GM12873 (cell line): ENCODE results near the gene ZNF189.

Source experiments
- CTCF ChIP-seq: IDR thresholded peaks from 2 replicates; pipeline ENCODE4 v1.5.1; 2012; ENCODE audit warnings: low read depth, mild to moderate bottlenecking, moderate library complexity, low read length, control low read depth; ENCODE audit not compliant: insufficient read depth; ENCODE audit errors: missing control alignments

The ZNF189 gene

GRCh38 chr9:101421653-101422065 lies 23.0 kb downstream of the ZNF189 start:
- no peak for TF ChIP-seq CTCF

GRCh38 chr9:101427358-101427757 lies 28.7 kb downstream of the ZNF189 start:
- no peak for TF ChIP-seq CTCF

- no peak for TF ChIP-seq CTCF
Measured at GRCh38 chr9:101427957-101428655, 29.5 kb downstream of the ZNF189 start.

- TF ChIP-seq CTCF = no peak
Measured at GRCh38 chr9:101428909-101429308, 30.3 kb downstream of the ZNF189 start.

- no peak for TF ChIP-seq CTCF
Measured at GRCh38 chr9:101429736-101430135, 31.1 kb downstream of the ZNF189 start.

- TF ChIP-seq CTCF = no peak
Measured at GRCh38 chr9:101432171-101432570, 33.5 kb downstream of the ZNF189 start.

- no peak for TF ChIP-seq CTCF
Measured at GRCh38 chr9:101432740-101433139, 34.1 kb downstream of the ZNF189 start.

GRCh38 chr9:101433229-101433628 lies 34.6 kb downstream of the ZNF189 start:
- TF ChIP-seq CTCF = no peak
